Hepatocyte (in vitro differentiated cells): ENCODE results near the gene PPP1R9A.

Experiments used
- CTCF ChIP-seq: fragments of 200-600 bp; sonication (generic); IDR thresholded peaks from 2 replicates; pipeline ENCODE4 v1.5.1; 2016; ENCODE audit warnings: antibody characterized with exemption, mild to moderate bottlenecking; ENCODE audit not compliant: poor library complexity
- EZH2 ChIP-seq: fragments of 200-600 bp; sonication (generic); IDR thresholded peaks from 2 replicates; pipeline ENCODE4 v1.6.1; 2016; ENCODE audit warnings: antibody characterized with exemption, mild to moderate bottlenecking, borderline replicate concordance
- EZH2phosphoT487 ChIP-seq: fragments of 200-600 bp; sonication (generic); IDR thresholded peaks from one replicate; pipeline ENCODE4 v1.6.1; 2018; ENCODE audit warnings: antibody characterized with exemption, mild to moderate bottlenecking, low read depth, moderate library complexity; ENCODE audit not compliant: unreplicated experiment, severe bottlenecking

- TF ChIP-seq CTCF (no peak), EZH2 (no peak), EZH2phosphoT487 (no peak)
Measured at GRCh38 chr7:95251966-95252365, 344.6 kb downstream of the PPP1R9A start.
